Loucy (cell line): ENCODE results near the gene FCER2.

Experiments
- CTCF ChIP-seq: fragments of 200-600 bp; sonication (generic); conservative IDR thresholded peaks from 2 replicates; pipeline ENCODE4 v1.5.1; 2014; ENCODE audit warnings: mild to moderate bottlenecking, antibody characterized with exemption, low read length
- EZH2phosphoT487 ChIP-seq: fragments of 200-600 bp; IDR thresholded peaks from 2 replicates; pipeline ENCODE4 v1.6.1; 2018; ENCODE audit warnings: antibody characterized with exemption, mild to moderate bottlenecking, moderate library complexity, borderline replicate concordance

GRCh38 chr19:7647156-7647555 is 54.8 kb downstream of the FCER2 start:
- TF ChIP-seq CTCF, result no peak
- no peak for TF ChIP-seq EZH2phosphoT487
